Activated T-helper 2 cell treated with anti-CD3 and anti-CD28 coated beads, Interferon-gamma antibody, Interleukin-2, Interleukin-4, amounts not matched to agents 10 μg/mL and 5 μg/mL and 100 μg/mL, durations not matched to agents 14 hours and 24 hours and 36 hours (primary cell): ENCODE measurements around the gene SPCS2. TPM values are rescaled to one million over a fixed set of nuclear protein-coding genes. Genes with fewer than 3 reads are reported as not detected.
"Not testable (repeated sequence)": the region's sequence is repeated elsewhere in the genome, so short reads cannot be mapped to it uniquely, and the experiment has no call there.

ENCODE experiments used
- DNase-seq: peaks from one replicate; pipeline ENCODE4 v3.0.0; 2021; ENCODE audit warnings: low spot score
- H3K27ac Mint-ChIP-seq: one replicate; pipeline ENCODE4 v1.8.0; 2021; ENCODE audit warnings: mixed read lengths
- H3K27me3 Mint-ChIP-seq: one replicate; pipeline ENCODE4 v1.8.0; 2021; ENCODE audit warnings: low read depth, mixed read lengths
- H3K36me3 Mint-ChIP-seq: one replicate; pipeline ENCODE4 v1.8.0; 2021; ENCODE audit warnings: low read depth, mixed read lengths
- H3K4me1 Mint-ChIP-seq: one replicate; pipeline ENCODE4 v1.8.0; 2021; ENCODE audit warnings: low read depth, mixed read lengths
- H3K4me3 Mint-ChIP-seq: one replicate; pipeline ENCODE4 v1.8.0; 2021; ENCODE audit warnings: low read depth, mild to moderate bottlenecking, moderate library complexity, mixed read lengths
- H3K9me3 Mint-ChIP-seq: one replicate; pipeline ENCODE4 v1.8.0; 2021; ENCODE audit warnings: mixed read lengths
- intact Hi-C: fragments of 100-400 bp; cut with micrococcal nuclease; formaldehyde crosslinking; loops from one replicate; pipeline ENCODE4 v1.15.1; 2023
- total RNA-seq: library from RNA; stranded (reverse); gene quantifications from 2 replicates; pipeline ENCODE4 v1.2.3, GENCODE V29; 2022

The SPCS2 gene
- total RNA-seq, 1 donor from 2014 or later = 169 TPM

- no peaks in the 10 kb centered on the region for H3K27me3 Mint-ChIP-seq
- intact Hi-C loops = no loop called here
- peaks cover 64% of the 10 kb centered on the region for H3K36me3 Mint-ChIP-seq
- H3K27ac Mint-ChIP-seq = no peak overlapping the region
- DNase-seq = no peak
- no peaks in the 10 kb centered on the region for H3K9me3 Mint-ChIP-seq
- no peak overlapping the region for H3K4me3 Mint-ChIP-seq
- H3K4me1 Mint-ChIP-seq = peaks cover 55% of the 10 kb centered on the region
Measured at GRCh38 chr11:74954199-74954598, 5.1 kb downstream of the SPCS2 start.

GRCh38 chr11:74956397-74957015 is 7.4 kb downstream of the SPCS2 start:
- Mint-ChIP-seq H3K27me3 (no peaks in the 10 kb centered on the region), H3K4me1 (peaks cover 49% of the 10 kb centered on the region), H3K4me3 (no peak overlapping the region), H3K36me3 (peaks cover 55% of the 10 kb centered on the region), H3K27ac (no peak overlapping the region), H3K9me3 (no peaks in the 10 kb centered on the region)
- no peak for DNase-seq
- intact Hi-C loops = no loop called here

GRCh38 chr11:74957937-74958629 is 9.0 kb downstream of the SPCS2 start:
- intact Hi-C loops = no loop called here
- H3K36me3 Mint-ChIP-seq = peaks cover 48% of the 10 kb centered on the region
- H3K9me3 Mint-ChIP-seq = no peaks in the 10 kb centered on the region
- no peak overlapping the region for H3K4me3 Mint-ChIP-seq
- DNase-seq = no peak
- H3K4me1 Mint-ChIP-seq = peaks cover 50% of the 10 kb centered on the region
- no peak overlapping the region for H3K27ac Mint-ChIP-seq
- H3K27me3 Mint-ChIP-seq = no peaks in the 10 kb centered on the region

GRCh38 chr11:74960128-74960527 is 11.1 kb downstream of the SPCS2 start:
- H3K27me3 Mint-ChIP-seq, DNase-seq, H3K9me3 Mint-ChIP-seq, H3K27ac Mint-ChIP-seq, intact Hi-C loops, H3K4me3 Mint-ChIP-seq: not testable (repeated sequence)
- Mint-ChIP-seq H3K4me1 (peaks cover 46% of the 10 kb centered on the region), H3K36me3 (peaks cover 45% of the 10 kb centered on the region)

- H3K36me3 Mint-ChIP-seq = peaks cover 59% of the 10 kb centered on the region
- no peaks in the 10 kb centered on the region for H3K9me3 Mint-ChIP-seq
- H3K4me1 Mint-ChIP-seq = peaks cover 21% of the 10 kb centered on the region
- intact Hi-C loops = no loop called here
- DNase-seq = no peak
- no peaks in the 10 kb centered on the region for H3K27me3 Mint-ChIP-seq
- no peak overlapping the region for H3K27ac Mint-ChIP-seq
- no peak overlapping the region for H3K4me3 Mint-ChIP-seq
Measured at GRCh38 chr11:74966651-74967050, 17.6 kb downstream of the SPCS2 start.

GRCh38 chr11:74970852-74971395 is 21.9 kb downstream of the SPCS2 start:
- intact Hi-C loops = no loop called here
- no peaks in the 10 kb centered on the region for H3K9me3 Mint-ChIP-seq
- H3K27me3 Mint-ChIP-seq = no peaks in the 10 kb centered on the region
- H3K36me3 Mint-ChIP-seq = peaks cover 74% of the 10 kb centered on the region
- no peak for DNase-seq
- no peak overlapping the region for H3K27ac Mint-ChIP-seq
- H3K4me1 Mint-ChIP-seq = peaks cover 10% of the 10 kb centered on the region
- H3K4me3 Mint-ChIP-seq = no peak overlapping the region

GRCh38 chr11:74971424-74971823 is 22.4 kb downstream of the SPCS2 start:
- Mint-ChIP-seq H3K27ac (no peak overlapping the region), H3K4me3 (no peak overlapping the region), H3K9me3 (no peaks in the 10 kb centered on the region), H3K27me3 (no peaks in the 10 kb centered on the region), H3K36me3 (peaks cover 75% of the 10 kb centered on the region), H3K4me1 (peaks cover 10% of the 10 kb centered on the region)
- no peak for DNase-seq
- intact Hi-C loops = no loop called here

GRCh38 chr11:74978041-74978440 is 29.0 kb downstream of the SPCS2 start:
- DNase-seq = no peak
- Mint-ChIP-seq H3K27me3 (no peaks in the 10 kb centered on the region), H3K27ac (no peak overlapping the region), H3K4me3 (no peak overlapping the region), H3K9me3 (no peaks in the 10 kb centered on the region), H3K36me3 (peaks cover 51% of the 10 kb centered on the region), H3K4me1 (peaks cover 9% of the 10 kb centered on the region)
- intact Hi-C loops = no loop called here

GRCh38 chr11:74980634-74981033 is 31.6 kb downstream of the SPCS2 start:
- Mint-ChIP-seq H3K4me1 (no peaks in the 10 kb centered on the region), H3K36me3 (peaks cover 26% of the 10 kb centered on the region), H3K27ac (no peak overlapping the region), H3K4me3 (no peak overlapping the region), H3K9me3 (no peaks in the 10 kb centered on the region), H3K27me3 (no peaks in the 10 kb centered on the region)
- intact Hi-C loops = no loop called here
- no peak for DNase-seq

- no peak for DNase-seq
- Mint-ChIP-seq H3K4me3 (no peak overlapping the region), H3K27me3 (no peaks in the 10 kb centered on the region), H3K27ac (no peak overlapping the region), H3K9me3 (no peaks in the 10 kb centered on the region), H3K36me3 (peaks cover 19% of the 10 kb centered on the region), H3K4me1 (no peaks in the 10 kb centered on the region)
- intact Hi-C loops = no loop called here
Measured at GRCh38 chr11:74981888-74982287, 32.8 kb downstream of the SPCS2 start.

GRCh38 chr11:74984070-74984469 is 35.0 kb downstream of the SPCS2 start:
- no peaks in the 10 kb centered on the region for H3K9me3 Mint-ChIP-seq
- no peaks in the 10 kb centered on the region for H3K4me1 Mint-ChIP-seq
- intact Hi-C loops = no loop called here
- H3K36me3 Mint-ChIP-seq = peaks cover 15% of the 10 kb centered on the region
- H3K27ac Mint-ChIP-seq = no peak overlapping the region
- no peak overlapping the region for H3K4me3 Mint-ChIP-seq
- DNase-seq = no peak
- no peaks in the 10 kb centered on the region for H3K27me3 Mint-ChIP-seq

- Mint-ChIP-seq H3K27me3 (no peaks in the 10 kb centered on the region), H3K9me3 (no peaks in the 10 kb centered on the region), H3K36me3 (peaks cover 13% of the 10 kb centered on the region), H3K4me3 (no peak overlapping the region), H3K27ac (no peak overlapping the region), H3K4me1 (peaks cover 6% of the 10 kb centered on the region)
- intact Hi-C loops = no loop called here
- no peak for DNase-seq
Measured at GRCh38 chr11:74984730-74985129, 35.7 kb downstream of the SPCS2 start.

GRCh38 chr11:74988541-74989259 is 39.6 kb downstream of the SPCS2 start, which contains the start of gene NEU3:
NEU3 (plus strand) TSS chr11:74988933; CDS start chr11:74989061, 128 bp downstream.
- H3K4me1 Mint-ChIP-seq = peaks cover 28% of the 10 kb centered on the region
- intact Hi-C loops = loop anchor here (1.0 to 2.0 kb wide), 2 partner anchors 39 to 60 kb away; partner anchors contain the start of genes SPCS2 and XRRA1

More at GRCh38 chr11:74988541-74989259, 39.6 kb downstream of the SPCS2 start, which contains the start of gene NEU3:
- DNase-seq = peak; percentile 79
- Mint-ChIP-seq H3K4me3 (peak within 1 kb of the TSS; percentile 94), H3K27me3 (no peaks in the 10 kb centered on the region), H3K9me3 (no peaks in the 10 kb centered on the region), H3K36me3 (peaks cover 13% of the 10 kb centered on the region), H3K27ac (peak within 1 kb of the TSS; percentile 87)
